Measurements from ENCODE around the gene GGA2.

GRCh38 chr16:23521965-23522364 is 11.7 kb upstream of the GGA2 start:
- TF ChIP-seq, protein P1, sequence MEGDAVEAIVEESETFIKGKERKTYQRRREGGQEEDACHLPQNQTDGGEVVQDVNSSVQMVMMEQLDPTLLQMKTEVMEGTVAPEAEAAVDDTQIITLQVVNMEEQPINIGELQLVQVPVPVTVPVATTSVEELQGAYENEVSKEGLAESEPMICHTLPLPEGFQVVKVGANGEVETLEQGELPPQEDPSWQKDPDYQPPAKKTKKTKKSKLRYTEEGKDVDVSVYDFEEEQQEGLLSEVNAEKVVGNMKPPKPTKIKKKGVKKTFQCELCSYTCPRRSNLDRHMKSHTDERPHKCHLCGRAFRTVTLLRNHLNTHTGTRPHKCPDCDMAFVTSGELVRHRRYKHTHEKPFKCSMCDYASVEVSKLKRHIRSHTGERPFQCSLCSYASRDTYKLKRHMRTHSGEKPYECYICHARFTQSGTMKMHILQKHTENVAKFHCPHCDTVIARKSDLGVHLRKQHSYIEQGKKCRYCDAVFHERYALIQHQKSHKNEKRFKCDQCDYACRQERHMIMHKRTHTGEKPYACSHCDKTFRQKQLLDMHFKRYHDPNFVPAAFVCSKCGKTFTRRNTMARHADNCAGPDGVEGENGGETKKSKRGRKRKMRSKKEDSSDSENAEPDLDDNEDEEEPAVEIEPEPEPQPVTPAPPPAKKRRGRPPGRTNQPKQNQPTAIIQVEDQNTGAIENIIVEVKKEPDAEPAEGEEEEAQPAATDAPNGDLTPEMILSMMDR (IDR thresholded peaks at IDR 0.05): no peak
- TF ChIP-seq POLR2AphosphoS5 (IDR thresholded peaks at IDR 0.05): no peak

All from suprapubic skin (tissue), 3 donors.